H9 (cell line): ENCODE measurements around the gene SENP7. TPM values are rescaled to one million over a fixed set of nuclear protein-coding genes. Genes with fewer than 3 reads are reported as not detected.

Source experiments
- DNase-seq: peaks from one replicate; pipeline ENCODE4 v3.0.0-alpha.2; 2017
- H2AFZ ChIP-seq: one replicate; pipeline ENCODE4 v1.6.1; 2013; ENCODE audit warnings: mild to moderate bottlenecking, low read length, control low read depth, moderate library complexity
- H2AK5ac ChIP-seq: 2 replicates; pipeline ENCODE4 v1.6.1; 2013; ENCODE audit warnings: low read length, control low read depth, mixed read lengths; ENCODE audit not compliant: insufficient read length
- H2BK120ac ChIP-seq: one replicate; pipeline ENCODE4 v1.6.1; 2013; ENCODE audit warnings: low read depth, mild to moderate bottlenecking, low read length, control low read depth, inconsistent platforms; ENCODE audit not compliant: poor library complexity, severe bottlenecking
- H2BK12ac ChIP-seq: 2 replicates; pipeline ENCODE4 v1.6.1; 2013; ENCODE audit warnings: low read length, control low read depth, mixed read lengths, low read depth; ENCODE audit not compliant: insufficient read length
- H2BK15ac ChIP-seq: 2 replicates; pipeline ENCODE4 v1.6.1; 2013; ENCODE audit warnings: low read depth, low read length, control low read depth
- H2BK20ac ChIP-seq: one replicate; pipeline ENCODE4 v1.6.1; 2013; ENCODE audit warnings: low read depth, mild to moderate bottlenecking, low read length, control low read depth, inconsistent platforms; ENCODE audit not compliant: poor library complexity, severe bottlenecking
- H2BK5ac ChIP-seq: 2 replicates; pipeline ENCODE4 v1.6.1; 2013; ENCODE audit warnings: low read length, control low read depth, mixed read lengths; ENCODE audit not compliant: insufficient read length
- H3K14ac ChIP-seq: 2 replicates; pipeline ENCODE4 v1.6.1; 2013; ENCODE audit warnings: low read length, control low read depth; ENCODE audit not compliant: insufficient read depth
- H3K18ac ChIP-seq: 2 replicates; pipeline ENCODE4 v1.6.1; 2013; ENCODE audit warnings: low read depth, mild to moderate bottlenecking, mixed read lengths, low read length, control low read depth; ENCODE audit not compliant: insufficient read length
- H3K23ac ChIP-seq: 2 replicates; pipeline ENCODE4 v1.6.1; 2013; ENCODE audit warnings: low read length, control low read depth, mixed read lengths, low read depth; ENCODE audit not compliant: insufficient read length
- H3K23me2 ChIP-seq: 2 replicates; pipeline ENCODE4 v1.6.1; 2013; ENCODE audit warnings: low read depth, mild to moderate bottlenecking, mixed read lengths, low read length, control low read depth; ENCODE audit not compliant: insufficient read length, poor library complexity, severe bottlenecking
- H3K27ac ChIP-seq: 2 replicates; pipeline ENCODE4 v1.5.1; 2013; ENCODE audit warnings: low read length, control low read depth, mixed read lengths, low read depth; ENCODE audit not compliant: insufficient read length
- H3K27me3 ChIP-seq: 2 replicates; pipeline ENCODE4 v1.6.1; 2013; ENCODE audit warnings: low read length, control low read depth, inconsistent platforms; ENCODE audit not compliant: insufficient read depth
- H3K4ac ChIP-seq: 2 replicates; pipeline ENCODE4 v1.6.1; 2013; ENCODE audit warnings: low read depth, mild to moderate bottlenecking, control low read depth, inconsistent platforms, low read length, moderate library complexity
- H3K4me1 ChIP-seq: 2 replicates; pipeline ENCODE4 v1.6.1; 2013; ENCODE audit warnings: low read length, control low read depth, inconsistent platforms; ENCODE audit not compliant: insufficient read depth
- H3K4me2 ChIP-seq: 2 replicates; pipeline ENCODE4 v1.6.1; 2013; ENCODE audit warnings: low read length, control low read depth, mixed read lengths; ENCODE audit not compliant: insufficient read length, insufficient read depth
- H3K56ac ChIP-seq: 2 replicates; pipeline ENCODE4 v1.6.1; 2013; ENCODE audit warnings: low read depth, mild to moderate bottlenecking, mixed read lengths, low read length, control low read depth; ENCODE audit not compliant: insufficient read length
- H3K79me1 ChIP-seq: 2 replicates; pipeline ENCODE4 v1.6.1; 2013; ENCODE audit warnings: low read depth, mild to moderate bottlenecking, moderate library complexity, low read length, control low read depth, inconsistent platforms; ENCODE audit not compliant: insufficient read depth, poor library complexity, severe bottlenecking
- H3K79me2 ChIP-seq: 2 replicates; pipeline ENCODE4 v1.6.1; 2013; ENCODE audit warnings: low read length, control low read depth, inconsistent platforms; ENCODE audit not compliant: insufficient read depth
- H3K9ac ChIP-seq: 2 replicates; pipeline ENCODE4 v1.6.1; 2013; ENCODE audit warnings: low read length, control low read depth, mixed read lengths; ENCODE audit not compliant: insufficient read length; ENCODE audit errors: extremely low read depth
- H3K9me3 ChIP-seq: one replicate; pipeline ENCODE4 v1.6.1; 2013; ENCODE audit warnings: low read depth, low read length, inconsistent platforms; ENCODE audit not compliant: control insufficient read depth
- H3T11ph ChIP-seq: one replicate; pipeline ENCODE4 v1.6.1; 2013; ENCODE audit warnings: mild to moderate bottlenecking, low read length, control low read depth, inconsistent platforms
- H4K20me1 ChIP-seq: one replicate; pipeline ENCODE4 v1.6.1; 2013; ENCODE audit not compliant: control insufficient read depth, insufficient read length, insufficient read depth
- H4K5ac ChIP-seq: 2 replicates; pipeline ENCODE4 v1.6.1; 2013; ENCODE audit warnings: low read depth, mild to moderate bottlenecking, mixed read lengths, low read length, control low read depth; ENCODE audit not compliant: insufficient read length
- H4K8ac ChIP-seq: replicated peaks from 2 replicates; pipeline ENCODE4 v1.6.1; 2013; ENCODE audit warnings: low read length, control low read depth, mixed read lengths, low read depth; ENCODE audit not compliant: insufficient read length
- H4K91ac ChIP-seq: 2 replicates; pipeline ENCODE4 v1.6.1; 2013; ENCODE audit warnings: low read depth, mild to moderate bottlenecking, moderate library complexity, mixed read lengths, low read length, control low read depth; ENCODE audit not compliant: insufficient read length
- H3K27ac Mint-ChIP-seq, 3 experiments: 2 replicates in 2 of 3; 3 replicates in 1 of 3; pipeline ENCODE4 v1.8.0; 2020 to 2021; ENCODE audit warnings: mixed read lengths in 3 of 3, mild to moderate bottlenecking in 1 of 3, moderate library complexity in 1 of 3
- H3K27me3 Mint-ChIP-seq: 2 replicates; pipeline ENCODE4 v1.8.0; 2021; ENCODE audit warnings: low read depth, mild to moderate bottlenecking, moderate library complexity, mixed read lengths
- H3K36me3 Mint-ChIP-seq, 3 experiments: 2 replicates in 2 of 3; 3 replicates in 1 of 3; pipeline ENCODE4 v1.8.0; 2020 to 2021; ENCODE audit warnings: low read depth in 3 of 3, mixed read lengths in 3 of 3; ENCODE audit not compliant: insufficient read depth in 1 of 3
- H3K4me1 Mint-ChIP-seq, 2 experiments: 2 replicates each; pipeline ENCODE4 v1.8.0; 2020; ENCODE audit warnings: mixed read lengths in 2 of 2
- H3K4me3 Mint-ChIP-seq, 2 experiments: 2 replicates in 1 of 2; 3 replicates in 1 of 2; pipeline ENCODE4 v1.8.0; 2020 to 2021; ENCODE audit warnings: mild to moderate bottlenecking in 2 of 2, mixed read lengths in 2 of 2, moderate library complexity in 1 of 2
- H3K9me3 Mint-ChIP-seq, 2 experiments: 2 replicates in 1 of 2; 3 replicates in 1 of 2; pipeline ENCODE4 v1.8.0; 2020; ENCODE audit warnings: mild to moderate bottlenecking in 2 of 2, mixed read lengths in 2 of 2, moderate library complexity in 1 of 2
- CTCF ChIP-seq: fragments of 200-600 bp; sonication (generic); conservative IDR thresholded peaks from 3 replicates; pipeline ENCODE4 v1.8.0; 2021; ENCODE audit warnings: antibody characterized with exemption, mild to moderate bottlenecking
- WGBS: extraction: QIAGEN DNeasy Blood & Tissue Kit; methylation state at CpG from one replicate; pipeline ENCODE4 v1.1.7; 2013; ENCODE audit warnings: missing lambda C conversion rate, low lambda C conversion rate, mixed read lengths; ENCODE audit not compliant: insufficient read length; ENCODE audit errors: extremely low coverage; 5-methylcytosine and 5-hydroxymethylcytosine counted together
- total RNA-seq: library from RNA; stranded (reverse); gene quantifications from 2 replicates; pipeline ENCODE4 v1.2.1, GENCODE V29; 2021

The SENP7 gene
- total RNA-seq, 1 experiment from 2014 or later = 8.4 TPM

GRCh38 chr3:101312545-101312944 lies 200.5 kb downstream of the SENP7 start:
- no CpG with 5 or more reads among the region's 2 CpGs for WGBS
- Histone ChIP-seq H4K91ac (no peak overlapping the region), H3K56ac (no peak overlapping the region), H2AFZ (no peak overlapping the region), H3K27me3 (no peaks in the 10 kb centered on the region), H4K20me1 (no peaks in the 10 kb centered on the region), H2BK12ac (no peak overlapping the region), H2BK15ac (no peak overlapping the region), H3K14ac (no peak overlapping the region), H3K9ac (no peak overlapping the region), H3K27ac (no peak overlapping the region), H3K18ac (no peak overlapping the region), H2AK5ac (no peak overlapping the region), H2BK5ac (no peak overlapping the region), H3K79me1 (no peaks in the 10 kb centered on the region), H3K23me2 (no peaks in the 10 kb centered on the region), H3K23ac (no peak overlapping the region), H3K4ac (no peak overlapping the region), H3K9me3 (peaks cover 9% of the 10 kb centered on the region), H3T11ph (no peak overlapping the region), H2BK20ac (no peak overlapping the region), H3K4me2 (no peak overlapping the region), H4K5ac (no peak overlapping the region), H2BK120ac (no peak overlapping the region), H3K79me2 (no peaks in the 10 kb centered on the region), H4K8ac (no peak overlapping the region), H3K4me1 (no peaks in the 10 kb centered on the region)
- peaks cover 15 to 20% (median 16%) of the 10 kb centered on the region in 3 experiments; a peak in 6 of 7 replicates for H3K36me3 Mint-ChIP-seq
- H3K27ac Mint-ChIP-seq = no peak overlapping the region
- H3K4me1 Mint-ChIP-seq = no peaks in the 10 kb centered on the region
- H3K9me3 Mint-ChIP-seq = peaks cover 22 to 26% of the 10 kb centered on the region in 2 experiments
- no peak overlapping the region for H3K4me3 Mint-ChIP-seq
- TF ChIP-seq CTCF = no peak
- DNase-seq = no peak
- H3K27me3 Mint-ChIP-seq = no peaks in the 10 kb centered on the region
